ENCODE measurements around the gene KCNIP2. TPM values are rescaled to one million over a fixed set of nuclear protein-coding genes. Genes with fewer than 3 reads are reported as not detected.

KCNIP2 gene
- total RNA-seq, 1 experiment from 2014 or later = 8.5 TPM

- CTCF ChIA-PET = no interaction called here
Observed at GRCh38 chr10:101785801-101786200, 57.8 kb downstream of the KCNIP2 start.

GRCh38 chr10:101784558-101784957 is 59.0 kb downstream of the KCNIP2 start:
- no TSS peak for BruUV-seq (replicated peaks)
- Histone ChIP-seq H3K9ac (ENCODE audit: low read length) (no peak overlapping the region), H3K9me2 (ENCODE audit: insufficient read depth) (no peaks in the 10 kb centered on the region), H3K79me2 (ENCODE audit: insufficient read depth, low read length) (peaks cover 39% of the 10 kb centered on the region), H3K27ac (ENCODE audit: low read depth, low read length) (peak overlapping the region; percentile 66; the same call in 1 of the 2 replicates), H3K27me3 (ENCODE audit: insufficient read depth, low read length) (no peaks in the 10 kb centered on the region), H3K4me1 (ENCODE audit: control insufficient read depth in 1 of 2, insufficient read depth in 2 of 2, low read length in 2 of 2) (peaks cover 19 to 42% of the 10 kb centered on the region in 2 experiments), H2AFZ (ENCODE audit: low read depth, low read length, poor library complexity, severe bottlenecking) (no peak overlapping the region), H4K20me1 (ENCODE audit: insufficient read depth) (peaks cover 3% of the 10 kb centered on the region; the same call in 1 of the 2 replicates), H3K9me3 (ENCODE audit: control insufficient read depth in 1 of 2, insufficient read depth in 1 of 2, low read depth in 1 of 2, low read length in 2 of 2) (no peaks in the 10 kb centered on the region), H3K4me2 (ENCODE audit: low read length) (peak overlapping the region; percentile 94), H3K36me3 (ENCODE audit: control insufficient read depth in 1 of 2, insufficient read depth in 2 of 2, low read length in 2 of 2) (peaks cover 33 to 35% of the 10 kb centered on the region in 2 experiments; a peak in 3 of 4 replicates), H3K4me3 (replicated peaks in 1 of 2; ENCODE audit: low read depth in 1 of 2, low read length in 2 of 2) (0 out of 4 replicates have a peak overlapping the region, but pooled peaks of 1 of the 2 experiments have one; percentile 74)
- POLR2A ChIA-PET = interaction anchor here (1.5 to 2.1 kb wide), 2 partner anchors 11 to 12 kb away, joined by 5 to 6 read pairs; no protein-coding TSS in a partner anchor
- CTCF ChIA-PET = interaction anchor here (0.6 to 5.8 kb wide), 5 partner anchors 52 to 571 kb away, joined by 4 to 220 read pairs (median 8); no protein-coding TSS in a partner anchor
- DNase-seq (ENCODE audit: low read depth, low spot score) = no peak
- RAD21 ChIA-PET (ENCODE audit: low non-redundant PET in 1 of 2, low total read pairs in 2 of 2, uncharacterized antibody in 2 of 2, unreplicated experiment in 2 of 2) = no interaction called here
- ATAC-seq = no peak
- intact Hi-C loops (cut with micrococcal nuclease) = loop anchor here (5.0 kb wide), 2 partner anchors 33 to 197 kb away; partner anchors contain the start of genes DPCD, OGA and POLL
- TF ChIP-seq TCF7L2 (IDR thresholded peaks at IDR 0.05; ENCODE audit: borderline replicate concordance, extremely low read depth, insufficient read depth, insufficient read length) (no peak), POLR2AphosphoS5 (IDR thresholded peaks at IDR 0.05; ENCODE audit: low read depth, low read length) (no peak), SRF (IDR thresholded peaks at IDR 0.05; ENCODE audit: low read depth) (no peak), CBX3 (IDR thresholded peaks at IDR 0.05; ENCODE audit: low read depth) (no peak), SIN3A (IDR thresholded peaks at IDR 0.05; ENCODE audit: low read depth) (no peak), MAX (IDR thresholded peaks at IDR 0.05) (no peak), ELF1 (IDR thresholded peaks at IDR 0.05; ENCODE audit: borderline replicate concordance, low read depth) (no peak), REST (IDR thresholded peaks at IDR 0.05; ENCODE audit: low read depth) (no peak), POLR2A (IDR thresholded peaks at IDR 0.05; ENCODE audit: borderline replicate concordance, extremely low read depth, insufficient read depth, insufficient read length) (no peak), ATF3 (IDR thresholded peaks at IDR 0.05) (no peak), CEBPB (IDR thresholded peaks at IDR 0.05; ENCODE audit: low read depth) (no peak), EZH2phosphoT487 (IDR thresholded peaks at IDR 0.05; ENCODE audit: borderline replicate concordance) (no peak)

More at GRCh38 chr10:101785801-101786200, 57.8 kb downstream of the KCNIP2 start:
- H2AFZ ChIP-seq (ENCODE audit: low read depth, low read length, poor library complexity, severe bottlenecking) = no peak overlapping the region
- no peak overlapping the region for H3K9ac ChIP-seq (ENCODE audit: low read length)
- no peak overlapping the region for H3K27ac ChIP-seq (ENCODE audit: low read depth, low read length)
- no peaks in the 10 kb centered on the region for H3K9me3 ChIP-seq (ENCODE audit: control insufficient read depth in 1 of 2, insufficient read depth in 1 of 2, low read depth in 1 of 2, low read length in 2 of 2)
- peaks cover 10 to 30% of the 10 kb centered on the region in 2 experiments for H3K4me1 ChIP-seq (ENCODE audit: control insufficient read depth in 1 of 2, insufficient read depth in 2 of 2, low read length in 2 of 2)
- H4K20me1 ChIP-seq (ENCODE audit: insufficient read depth) = no peaks in the 10 kb centered on the region
- DNase-seq (ENCODE audit: low read depth, low spot score) (no peak), ATAC-seq (no peak)
- no peak overlapping the region for H3K4me3 ChIP-seq (replicated peaks in 1 of 2; ENCODE audit: low read depth in 1 of 2, low read length in 2 of 2)
- no peaks in the 10 kb centered on the region for H3K27me3 ChIP-seq (ENCODE audit: insufficient read depth, low read length)
- TSS peak; percentile 3 for BruUV-seq (replicated peaks)
- ChIA-PET RAD21 (ENCODE audit: low non-redundant PET in 1 of 2, low total read pairs in 2 of 2, uncharacterized antibody in 2 of 2, unreplicated experiment in 2 of 2) (no interaction called here), POLR2A (no interaction called here)
- TF ChIP-seq MAX (IDR thresholded peaks at IDR 0.05) = no peak
- TF ChIP-seq ATF3 (IDR thresholded peaks at IDR 0.05) = no peak
- no peak for TF ChIP-seq POLR2AphosphoS5 (IDR thresholded peaks at IDR 0.05; ENCODE audit: low read depth, low read length)
- no peak for TF ChIP-seq JUND (IDR thresholded peaks at IDR 0.05)
- no peaks in the 10 kb centered on the region for H3K9me2 ChIP-seq (ENCODE audit: insufficient read depth)
- H3K36me3 ChIP-seq (ENCODE audit: control insufficient read depth in 1 of 2, insufficient read depth in 2 of 2, low read length in 2 of 2) = peaks cover 34 to 44% of the 10 kb centered on the region in 2 experiments
- H3K79me2 ChIP-seq (ENCODE audit: insufficient read depth, low read length) = peaks cover 33% of the 10 kb centered on the region
- no peak overlapping the region for H3K4me2 ChIP-seq (ENCODE audit: low read length)
- intact Hi-C loops (cut with micrococcal nuclease) = no loop called here

Measured in HCT116 (cell line).